ENCODE results near the gene PRRG1. TPM values are rescaled to one million over a fixed set of nuclear protein-coding genes. Genes with fewer than 3 reads are reported as not detected.
"Not testable (repeated sequence)": the region's sequence is repeated elsewhere in the genome, so short reads cannot be mapped to it uniquely, and the experiment has no call there.

PRRG1 gene
- total RNA-seq, 1 experiment from 2014 or later, result 34.4 TPM

DNA sequence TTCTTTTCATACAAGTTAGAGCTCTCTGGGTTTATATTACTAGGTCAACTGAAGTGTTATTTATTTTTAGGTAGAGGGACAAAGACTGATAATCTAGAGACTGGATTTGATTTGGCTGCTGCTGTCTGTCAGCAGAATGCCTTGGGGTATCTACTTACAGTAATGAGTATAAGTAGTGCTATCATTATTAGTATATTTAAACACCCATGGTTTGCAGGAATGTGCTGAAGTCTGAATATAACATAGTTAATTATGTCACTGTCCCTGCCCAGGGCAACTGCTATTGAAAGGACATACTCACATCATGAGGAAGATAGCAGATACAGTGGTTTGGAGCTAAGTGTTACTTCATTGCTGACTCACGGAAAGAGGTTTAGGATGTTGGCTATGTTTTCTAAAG, 76.2 kb downstream of the PRRG1 start:
- Histone ChIP-seq H3K9me3 (ENCODE audit: insufficient read depth, low read depth) (0 out of 2 replicates have a peak, but pooled peaks cover 4% of the 10 kb centered on the region), H3K9me2 (ENCODE audit: insufficient read depth) (no peaks in the 10 kb centered on the region), H3K4me2 (no peak overlapping the region), H3K27ac (no peak overlapping the region), H3K4me1 (replicated peaks; ENCODE audit: insufficient read depth) (no peaks in the 10 kb centered on the region; the same call in 1 of the 2 replicates), H2AFZ (no peak overlapping the region), H3F3A (ENCODE audit: insufficient read depth, low read depth) (no peaks in the 10 kb centered on the region), H3K4me3 (no peak overlapping the region), H3K36me3 (ENCODE audit: low read depth) (no peaks in the 10 kb centered on the region), H3K79me2 (ENCODE audit: low read depth) (no peaks in the 10 kb centered on the region), H4K20me1 (ENCODE audit: insufficient read depth) (no peaks in the 10 kb centered on the region), H3K27me3 (ENCODE audit: insufficient read depth, low read depth) (no peaks in the 10 kb centered on the region)
- no TSS peak for BruUV-seq (replicated peaks)
- ChIA-PET CTCF (no interaction called here), POLR2A (ENCODE audit: unreplicated experiment) (no interaction called here)
- DNase-seq, result no peak
- intact Hi-C loops (cut with micrococcal nuclease; ENCODE audit: unreplicated experiment), result no loop called here
- no peak for TF ChIP-seq EZH2 (IDR thresholded peaks at IDR 0.05; ENCODE audit: low read depth)
- TF ChIP-seq, protein P1, sequence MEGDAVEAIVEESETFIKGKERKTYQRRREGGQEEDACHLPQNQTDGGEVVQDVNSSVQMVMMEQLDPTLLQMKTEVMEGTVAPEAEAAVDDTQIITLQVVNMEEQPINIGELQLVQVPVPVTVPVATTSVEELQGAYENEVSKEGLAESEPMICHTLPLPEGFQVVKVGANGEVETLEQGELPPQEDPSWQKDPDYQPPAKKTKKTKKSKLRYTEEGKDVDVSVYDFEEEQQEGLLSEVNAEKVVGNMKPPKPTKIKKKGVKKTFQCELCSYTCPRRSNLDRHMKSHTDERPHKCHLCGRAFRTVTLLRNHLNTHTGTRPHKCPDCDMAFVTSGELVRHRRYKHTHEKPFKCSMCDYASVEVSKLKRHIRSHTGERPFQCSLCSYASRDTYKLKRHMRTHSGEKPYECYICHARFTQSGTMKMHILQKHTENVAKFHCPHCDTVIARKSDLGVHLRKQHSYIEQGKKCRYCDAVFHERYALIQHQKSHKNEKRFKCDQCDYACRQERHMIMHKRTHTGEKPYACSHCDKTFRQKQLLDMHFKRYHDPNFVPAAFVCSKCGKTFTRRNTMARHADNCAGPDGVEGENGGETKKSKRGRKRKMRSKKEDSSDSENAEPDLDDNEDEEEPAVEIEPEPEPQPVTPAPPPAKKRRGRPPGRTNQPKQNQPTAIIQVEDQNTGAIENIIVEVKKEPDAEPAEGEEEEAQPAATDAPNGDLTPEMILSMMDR (conservative IDR thresholded peaks at IDR 0.05), result no peak

DNA sequence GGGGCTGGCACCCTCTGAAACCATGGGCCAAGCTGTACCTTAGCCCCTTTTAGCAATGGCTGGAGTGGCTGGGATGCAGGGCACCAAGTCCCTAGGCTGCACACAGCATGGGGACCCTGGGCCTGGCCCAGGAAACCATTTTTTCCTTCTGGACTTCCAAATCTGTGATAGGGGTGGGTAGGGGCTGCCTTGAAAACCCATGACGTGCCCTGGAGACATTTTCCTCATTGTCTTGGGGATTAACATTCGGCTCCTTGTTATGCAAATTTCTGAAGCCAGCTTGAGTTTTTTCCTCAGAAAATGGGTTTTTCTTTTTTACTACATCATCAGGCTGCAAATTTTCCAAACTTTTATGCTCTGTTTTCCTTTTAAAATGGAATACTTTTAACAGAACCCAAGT, 79.8 kb downstream of the PRRG1 start:
- H3K4me2 ChIP-seq; H3K9me2 ChIP-seq (ENCODE audit: insufficient read depth); H3K27me3 ChIP-seq (ENCODE audit: insufficient read depth, low read depth); H3K79me2 ChIP-seq (ENCODE audit: low read depth); H3K27ac ChIP-seq; intact Hi-C loops (cut with micrococcal nuclease; ENCODE audit: unreplicated experiment); H3K4me1 ChIP-seq (replicated peaks; ENCODE audit: insufficient read depth); POLR2A ChIA-PET (ENCODE audit: unreplicated experiment); H3K9me3 ChIP-seq (ENCODE audit: insufficient read depth, low read depth); BruUV-seq (replicated peaks); H3K36me3 ChIP-seq (ENCODE audit: low read depth); H3F3A ChIP-seq (ENCODE audit: insufficient read depth, low read depth); DNase-seq; H3K4me3 ChIP-seq; CTCF ChIA-PET; H2AFZ ChIP-seq; H4K20me1 ChIP-seq (ENCODE audit: insufficient read depth): not testable (repeated sequence)

DNA sequence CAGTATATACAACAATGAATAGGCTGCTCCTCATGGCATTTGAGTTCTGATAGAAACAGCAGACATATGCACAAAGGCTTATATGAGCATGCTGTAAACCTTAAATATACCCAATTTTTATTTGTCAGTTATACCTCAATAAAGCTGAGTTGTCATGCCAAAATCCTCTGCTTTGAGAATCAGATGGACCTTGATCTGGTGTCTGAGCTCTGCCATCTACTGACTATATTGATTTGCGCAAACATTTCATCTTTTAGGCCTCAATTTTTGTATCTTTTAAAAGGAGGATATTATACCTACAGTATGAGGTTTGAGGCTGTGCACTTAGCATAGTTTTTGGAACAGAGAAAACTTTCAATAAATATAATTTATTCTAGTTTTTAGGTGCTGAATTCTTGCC, 85.2 kb downstream of the PRRG1 start:
- DNase-seq, result no peak
- no peaks in the 10 kb centered on the region for H3K27me3 ChIP-seq (ENCODE audit: insufficient read depth, low read depth)
- H3K36me3 ChIP-seq (ENCODE audit: low read depth), result no peaks in the 10 kb centered on the region
- no peak for TF ChIP-seq EZH2 (IDR thresholded peaks at IDR 0.05; ENCODE audit: low read depth)
- TF ChIP-seq, protein P1 (conservative IDR thresholded peaks at IDR 0.05), result no peak
- no TSS peak for BruUV-seq (replicated peaks)
- no peaks in the 10 kb centered on the region for H3K79me2 ChIP-seq (ENCODE audit: low read depth)
- no peaks in the 10 kb centered on the region for H3K9me2 ChIP-seq (ENCODE audit: insufficient read depth)
- no peaks in the 10 kb centered on the region for H3K9me3 ChIP-seq (ENCODE audit: insufficient read depth, low read depth)
- no peaks in the 10 kb centered on the region for H3K4me1 ChIP-seq (replicated peaks; ENCODE audit: insufficient read depth)
- intact Hi-C loops (cut with micrococcal nuclease; ENCODE audit: unreplicated experiment), result no loop called here
- ChIA-PET CTCF (no interaction called here), POLR2A (ENCODE audit: unreplicated experiment) (no interaction called here)
- no peak overlapping the region for H3K4me2 ChIP-seq
- H4K20me1 ChIP-seq (ENCODE audit: insufficient read depth), result no peaks in the 10 kb centered on the region
- no peaks in the 10 kb centered on the region for H3F3A ChIP-seq (ENCODE audit: insufficient read depth, low read depth)
- H2AFZ ChIP-seq, result no peak overlapping the region
- H3K27ac ChIP-seq, result no peak overlapping the region
- no peak overlapping the region for H3K4me3 ChIP-seq

DNA sequence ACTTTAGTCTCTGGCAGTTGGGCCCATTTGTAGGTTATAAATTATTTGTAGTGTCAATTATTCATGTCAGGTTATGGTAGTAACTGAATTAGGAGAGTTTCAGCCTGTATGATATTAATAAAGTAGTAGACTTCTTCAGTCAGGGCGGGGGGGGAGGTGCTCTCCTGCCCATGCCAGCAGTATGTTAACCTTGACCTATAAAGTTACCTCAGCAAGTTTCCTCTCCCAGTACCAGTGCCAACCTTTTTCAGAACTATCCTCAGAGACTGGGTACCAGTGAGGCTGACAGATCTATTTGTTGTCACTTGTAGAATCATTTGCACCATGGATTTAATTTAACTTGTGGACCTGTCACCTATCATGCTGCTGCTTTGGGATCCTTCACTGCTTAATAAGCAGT, 88.0 kb downstream of the PRRG1 start:
- Histone ChIP-seq H3K4me1 (replicated peaks; ENCODE audit: insufficient read depth) (no peaks in the 10 kb centered on the region), H2AFZ (no peak overlapping the region), H3F3A (ENCODE audit: insufficient read depth, low read depth) (no peaks in the 10 kb centered on the region), H3K4me2 (no peak overlapping the region), H3K27ac (no peak overlapping the region), H3K79me2 (ENCODE audit: low read depth) (no peaks in the 10 kb centered on the region), H3K27me3 (ENCODE audit: insufficient read depth, low read depth) (no peaks in the 10 kb centered on the region), H3K9me2 (ENCODE audit: insufficient read depth) (no peaks in the 10 kb centered on the region), H4K20me1 (ENCODE audit: insufficient read depth) (no peaks in the 10 kb centered on the region), H3K36me3 (ENCODE audit: low read depth) (no peaks in the 10 kb centered on the region), H3K9me3 (ENCODE audit: insufficient read depth, low read depth) (no peaks in the 10 kb centered on the region), H3K4me3 (no peak overlapping the region)
- no TSS peak for BruUV-seq (replicated peaks)
- DNase-seq, result no peak
- ChIA-PET POLR2A (ENCODE audit: unreplicated experiment) (no interaction called here), CTCF (no interaction called here)
- TF ChIP-seq, protein P1 (conservative IDR thresholded peaks at IDR 0.05), result no peak
- no peak for TF ChIP-seq EZH2 (IDR thresholded peaks at IDR 0.05; ENCODE audit: low read depth)
- intact Hi-C loops (cut with micrococcal nuclease; ENCODE audit: unreplicated experiment), result no loop called here
